ENCODE data around the gene CNKSR1.

CNKSR1 gene

GRCh38 chr1:26203642-26204318 lies 26.5 kb downstream of the CNKSR1 start:
- peaks cover 3 to 9% of the 10 kb centered on the region in 2 donors for H3K4me1 ChIP-seq (ENCODE audit: control insufficient read depth in 2 of 2, insufficient read depth in 1 of 2, low read depth in 1 of 2, low read length in 2 of 2)
- no peak overlapping the region for H3K4ac ChIP-seq (ENCODE audit: low read length)
- H3K9me3 ChIP-seq (replicated peaks in 1 of 2; ENCODE audit: control insufficient read depth in 2 of 2, insufficient read depth in 1 of 2, low read depth in 1 of 2, low read length in 2 of 2), result no peaks in the 10 kb centered on the region
- H2BK5ac ChIP-seq (ENCODE audit: low read length), result no peak overlapping the region
- peak overlapping the region; percentile 5 for H2AK5ac ChIP-seq (ENCODE audit: low read depth, low read length)
- H3K9ac ChIP-seq (ENCODE audit: low read depth, low read length, poor library complexity), result no peak overlapping the region
- no peak overlapping the region for H2AFZ ChIP-seq (ENCODE audit: low read length)
- no peak overlapping the region for H3K14ac ChIP-seq (ENCODE audit: low read length)
- H3K27me3 ChIP-seq (ENCODE audit: control insufficient read depth in 3 of 3, insufficient read depth in 3 of 3, low read depth in 1 of 3, low read length in 3 of 3), result peaks cover 0 to 18% (median 0%) of the 10 kb centered on the region in 3 experiments
- DNase-seq (ENCODE audit: low spot score), result no peak
- no peak overlapping the region for H3K4me3 ChIP-seq (ENCODE audit: low read length in 2 of 2)
- peak overlapping the region; percentile 15 for H2BK15ac ChIP-seq (ENCODE audit: low read length)
- H4K91ac ChIP-seq (ENCODE audit: low read depth, low read length, poor library complexity), result no peak overlapping the region
- no peaks in the 10 kb centered on the region for H3K79me1 ChIP-seq (ENCODE audit: low read depth, low read length)
- H3K27ac ChIP-seq (replicated peaks; ENCODE audit: low read length), result no peak overlapping the region
- peak overlapping the region; percentile 33 for H3K18ac ChIP-seq (ENCODE audit: low read length)
- no peak overlapping the region for H2BK120ac ChIP-seq (ENCODE audit: low read depth, low read length)
- no CpG with 5 or more reads among the region's 9 CpGs for WGBS, 2 donors (ENCODE audit: extremely low coverage in 2 of 2, insufficient read length in 2 of 2, insufficient replicate concordance in 1 of 2)
- H2BK12ac ChIP-seq (ENCODE audit: low read length), result no peak overlapping the region
- H3K23ac ChIP-seq (ENCODE audit: low read depth, low read length, poor library complexity), result no peak overlapping the region
- H3K36me3 ChIP-seq (replicated peaks in 1 of 2; ENCODE audit: control insufficient read depth in 2 of 2, insufficient read depth in 2 of 2, low read length in 2 of 2), result no peaks in the 10 kb centered on the region
- no peak overlapping the region for H3K4me2 ChIP-seq (ENCODE audit: insufficient read depth, low read length, poor library complexity, severe bottlenecking)
- no peak overlapping the region for H4K8ac ChIP-seq (ENCODE audit: low read depth, low read length)

- Histone ChIP-seq H3K14ac (ENCODE audit: low read length) (no peak overlapping the region), H4K8ac (ENCODE audit: low read depth, low read length) (no peak overlapping the region), H3K4me1 (ENCODE audit: control insufficient read depth in 2 of 2, insufficient read depth in 1 of 2, low read depth in 1 of 2, low read length in 2 of 2) (peaks cover 0 to 3% of the 10 kb centered on the region in 2 donors), H2BK5ac (ENCODE audit: low read length) (no peak overlapping the region), H2BK120ac (ENCODE audit: low read depth, low read length) (no peak overlapping the region), H3K27ac (replicated peaks; ENCODE audit: low read length) (no peak overlapping the region), H3K23ac (ENCODE audit: low read depth, low read length, poor library complexity) (peak overlapping the region; percentile 50), H2BK15ac (ENCODE audit: low read length) (no peak overlapping the region), H3K18ac (ENCODE audit: low read length) (no peak overlapping the region), H4K91ac (ENCODE audit: low read depth, low read length, poor library complexity) (no peak overlapping the region), H3K27me3 (ENCODE audit: control insufficient read depth in 3 of 3, insufficient read depth in 3 of 3, low read depth in 1 of 3, low read length in 3 of 3) (peaks cover 0 to 13% (median 0%) of the 10 kb centered on the region in 3 experiments), H2AFZ (ENCODE audit: low read length) (no peak overlapping the region), H3K4ac (ENCODE audit: low read length) (no peak overlapping the region), H3K36me3 (replicated peaks in 1 of 2; ENCODE audit: control insufficient read depth in 2 of 2, insufficient read depth in 2 of 2, low read length in 2 of 2) (no peaks in the 10 kb centered on the region), H3K4me2 (ENCODE audit: insufficient read depth, low read length, poor library complexity, severe bottlenecking) (no peak overlapping the region), H3K9ac (ENCODE audit: low read depth, low read length, poor library complexity) (no peak overlapping the region), H2AK5ac (ENCODE audit: low read depth, low read length) (no peak overlapping the region), H3K9me3 (replicated peaks in 1 of 2; ENCODE audit: control insufficient read depth in 2 of 2, insufficient read depth in 1 of 2, low read depth in 1 of 2, low read length in 2 of 2) (no peaks in the 10 kb centered on the region), H3K4me3 (ENCODE audit: low read length in 2 of 2) (no peak overlapping the region), H3K79me1 (ENCODE audit: low read depth, low read length) (no peaks in the 10 kb centered on the region), H2BK12ac (ENCODE audit: low read length) (no peak overlapping the region)
- DNase-seq (ENCODE audit: low spot score), result no peak
- WGBS, 2 donors (ENCODE audit: extremely low coverage in 2 of 2, insufficient read length in 2 of 2, insufficient replicate concordance in 1 of 2), result no CpG with 5 or more reads among the region's 5 CpGs
These were observed 33.0 kb downstream of the CNKSR1 start for GRCh38 chr1:26210147-26210870.

- H3K36me3 ChIP-seq (replicated peaks in 1 of 2; ENCODE audit: control insufficient read depth in 2 of 2, insufficient read depth in 2 of 2, low read length in 2 of 2), result no peaks in the 10 kb centered on the region
- H2BK120ac ChIP-seq (ENCODE audit: low read depth, low read length), result no peak overlapping the region
- H3K27ac ChIP-seq (replicated peaks; ENCODE audit: low read length), result no peak overlapping the region
- DNase-seq (ENCODE audit: low spot score), result no peak
- H2BK5ac ChIP-seq (ENCODE audit: low read length), result no peak overlapping the region
- no peak overlapping the region for H2AK5ac ChIP-seq (ENCODE audit: low read depth, low read length)
- H3K9ac ChIP-seq (ENCODE audit: low read depth, low read length, poor library complexity), result no peak overlapping the region
- no peak overlapping the region for H3K23ac ChIP-seq (ENCODE audit: low read depth, low read length, poor library complexity)
- no peak overlapping the region for H3K18ac ChIP-seq (ENCODE audit: low read length)
- no peak overlapping the region for H2BK15ac ChIP-seq (ENCODE audit: low read length)
- no peak overlapping the region for H2BK12ac ChIP-seq (ENCODE audit: low read length)
- no peak overlapping the region for H3K4me2 ChIP-seq (ENCODE audit: insufficient read depth, low read length, poor library complexity, severe bottlenecking)
- H3K4me1 ChIP-seq (ENCODE audit: control insufficient read depth in 2 of 2, insufficient read depth in 1 of 2, low read depth in 1 of 2, low read length in 2 of 2), result peaks cover 0 to 3% of the 10 kb centered on the region in 2 donors
- H4K8ac ChIP-seq (ENCODE audit: low read depth, low read length), result no peak overlapping the region
- H3K27me3 ChIP-seq (ENCODE audit: control insufficient read depth in 3 of 3, insufficient read depth in 3 of 3, low read depth in 1 of 3, low read length in 3 of 3), result peaks cover 0 to 21% (median 0%) of the 10 kb centered on the region in 3 experiments
- no peak overlapping the region for H4K91ac ChIP-seq (ENCODE audit: low read depth, low read length, poor library complexity)
- no peak overlapping the region for H3K4ac ChIP-seq (ENCODE audit: low read length)
- H3K79me1 ChIP-seq (ENCODE audit: low read depth, low read length), result no peaks in the 10 kb centered on the region
- no peaks in the 10 kb centered on the region for H3K9me3 ChIP-seq (replicated peaks in 1 of 2; ENCODE audit: control insufficient read depth in 2 of 2, insufficient read depth in 1 of 2, low read depth in 1 of 2, low read length in 2 of 2)
- WGBS, 2 donors (ENCODE audit: extremely low coverage in 2 of 2, insufficient read length in 2 of 2, insufficient replicate concordance in 1 of 2), result no CpG with 5 or more reads among the region's 5 CpGs
- no peak overlapping the region for H2AFZ ChIP-seq (ENCODE audit: low read length)
- H3K14ac ChIP-seq (ENCODE audit: low read length), result no peak overlapping the region
- H3K4me3 ChIP-seq (ENCODE audit: low read length in 2 of 2), result no peak overlapping the region
These were observed 35.4 kb downstream of the CNKSR1 start for GRCh38 chr1:26212726-26213125.

GRCh38 chr1:26213335-26213905 lies 36.1 kb downstream of the CNKSR1 start:
- H3K79me1 ChIP-seq (ENCODE audit: low read depth, low read length), result no peaks in the 10 kb centered on the region
- no peak overlapping the region for H2BK15ac ChIP-seq (ENCODE audit: low read length)
- no peak overlapping the region for H2BK12ac ChIP-seq (ENCODE audit: low read length)
- H2AK5ac ChIP-seq (ENCODE audit: low read depth, low read length), result no peak overlapping the region
- H4K8ac ChIP-seq (ENCODE audit: low read depth, low read length), result no peak overlapping the region
- no peak overlapping the region for H3K27ac ChIP-seq (replicated peaks; ENCODE audit: low read length)
- no peaks in the 10 kb centered on the region for H3K9me3 ChIP-seq (replicated peaks in 1 of 2; ENCODE audit: control insufficient read depth in 2 of 2, insufficient read depth in 1 of 2, low read depth in 1 of 2, low read length in 2 of 2)
- no peak overlapping the region for H3K14ac ChIP-seq (ENCODE audit: low read length)
- no peak overlapping the region for H3K9ac ChIP-seq (ENCODE audit: low read depth, low read length, poor library complexity)
- no peak overlapping the region for H3K23ac ChIP-seq (ENCODE audit: low read depth, low read length, poor library complexity)
- H4K91ac ChIP-seq (ENCODE audit: low read depth, low read length, poor library complexity), result no peak overlapping the region
- no peak overlapping the region for H2BK120ac ChIP-seq (ENCODE audit: low read depth, low read length)
- H3K4ac ChIP-seq (ENCODE audit: low read length), result no peak overlapping the region
- H3K18ac ChIP-seq (ENCODE audit: low read length), result no peak overlapping the region
- H3K4me1 ChIP-seq (ENCODE audit: control insufficient read depth in 2 of 2, insufficient read depth in 1 of 2, low read depth in 1 of 2, low read length in 2 of 2), result peaks cover 0 to 3% of the 10 kb centered on the region in 2 donors
- no peak overlapping the region for H2AFZ ChIP-seq (ENCODE audit: low read length)
- DNase-seq (ENCODE audit: low spot score), result no peak
- H3K4me2 ChIP-seq (ENCODE audit: insufficient read depth, low read length, poor library complexity, severe bottlenecking), result no peak overlapping the region
- H3K36me3 ChIP-seq (replicated peaks in 1 of 2; ENCODE audit: control insufficient read depth in 2 of 2, insufficient read depth in 2 of 2, low read length in 2 of 2), result no peaks in the 10 kb centered on the region
- WGBS, 2 donors (ENCODE audit: extremely low coverage in 2 of 2, insufficient read length in 2 of 2, insufficient replicate concordance in 1 of 2), result no CpG with 5 or more reads among the region's 6 CpGs
- H3K27me3 ChIP-seq (ENCODE audit: control insufficient read depth in 3 of 3, insufficient read depth in 3 of 3, low read depth in 1 of 3, low read length in 3 of 3), result peaks cover 0 to 18% (median 0%) of the 10 kb centered on the region in 3 experiments
- no peak overlapping the region for H2BK5ac ChIP-seq (ENCODE audit: low read length)
- no peak overlapping the region for H3K4me3 ChIP-seq (ENCODE audit: low read length in 2 of 2)
